Smooth muscle cell (in vitro differentiated cells): ENCODE data around the gene ENOX1. TPM values are rescaled to one million over a fixed set of nuclear protein-coding genes. Genes with fewer than 3 reads are reported as not detected.

Experiments used
- DNase-seq: peaks from one replicate; lab custom pipeline; 2025; ENCODE audit not compliant: unreplicated experiment; lab: John Stamatoyannopoulos, UW
- H2AFZ ChIP-seq: fragments of 200-600 bp; sonication (generic); 2 replicates; pipeline ENCODE4 v1.6.0; 2016; ENCODE audit warnings: antibody characterized with exemption, low read depth, mild to moderate bottlenecking
- H3F3A ChIP-seq: fragments of 200-600 bp; sonication (generic); 2 replicates; pipeline ENCODE4 v1.6.0; 2017; ENCODE audit warnings: antibody characterized with exemption, low read depth
- H3K27ac ChIP-seq: fragments of 200-600 bp; sonication (generic); 2 replicates; pipeline ENCODE4 v1.5.1; 2016; ENCODE audit warnings: low read depth, mild to moderate bottlenecking
- H3K27me3 ChIP-seq: fragments of 200-600 bp; sonication (generic); 2 replicates; pipeline ENCODE4 v1.6.1; 2016; ENCODE audit warnings: low read depth, mild to moderate bottlenecking
- H3K36me3 ChIP-seq: fragments of 200-600 bp; sonication (generic); 2 replicates; pipeline ENCODE4 v1.5.1; 2016; ENCODE audit warnings: low read depth
- H3K4me1 ChIP-seq: fragments of 200-600 bp; sonication (generic); 2 replicates; pipeline ENCODE4 v1.5.1; 2016; ENCODE audit warnings: low read depth
- H3K4me2 ChIP-seq: fragments of 200-600 bp; sonication (generic); 2 replicates; pipeline ENCODE4 v1.6.0; 2016; ENCODE audit warnings: mild to moderate bottlenecking
- H3K4me3 ChIP-seq: fragments of 200-600 bp; sonication (generic); 2 replicates; pipeline ENCODE4 v1.5.1; 2016; ENCODE audit warnings: mild to moderate bottlenecking
- H3K79me2 ChIP-seq: fragments of 200-600 bp; sonication (generic); 2 replicates; pipeline ENCODE4 v1.6.0; 2016; ENCODE audit warnings: low read depth, mild to moderate bottlenecking
- H3K9ac ChIP-seq: fragments of 200-600 bp; sonication (generic); 2 replicates; pipeline ENCODE4 v1.6.0; 2016; ENCODE audit warnings: low read depth
- H3K9me3 ChIP-seq: fragments of 200-600 bp; sonication (generic); replicated peaks from 2 replicates; pipeline ENCODE4 v1.5.1; 2016; ENCODE audit warnings: low read depth
- H4K20me1 ChIP-seq: fragments of 200-600 bp; sonication (generic); 2 replicates; pipeline ENCODE4 v1.6.0; 2016; ENCODE audit warnings: low read depth
- CTCF ChIP-seq: fragments of 200-600 bp; sonication (generic); IDR thresholded peaks from 2 replicates; pipeline ENCODE4 v1.5.1; 2017; ENCODE audit warnings: borderline replicate concordance, mild to moderate bottlenecking, antibody characterized with exemption; ENCODE audit not compliant: insufficient read depth, poor library complexity, severe bottlenecking
- WGBS: methylation state at CpG from one replicate; pipeline ENCODE4 v1.1.7; 2016; ENCODE audit warnings: low lambda C conversion rate; 5-methylcytosine and 5-hydroxymethylcytosine counted together
- polyA plus RNA-seq: library from polyadenylated mRNA; unstranded; fragments of >200 nt; fragmentation: Nextera tagmentation; extraction: Ambion mirVana; gene quantifications from 2 replicates; pipeline ENCODE4 v1.2.1, GENCODE V29; 2016
- total RNA-seq: library from RNA; depleted of rRNA; stranded (reverse); fragments of >200 nt; gene quantifications from 2 replicates; pipeline ENCODE4 v1.2.3, GENCODE V29; 2014

Gene ENOX1
- total and polyA plus RNA-seq, 2 experiments from 2014 or later: 1.9 to 2.6 TPM

DNA sequence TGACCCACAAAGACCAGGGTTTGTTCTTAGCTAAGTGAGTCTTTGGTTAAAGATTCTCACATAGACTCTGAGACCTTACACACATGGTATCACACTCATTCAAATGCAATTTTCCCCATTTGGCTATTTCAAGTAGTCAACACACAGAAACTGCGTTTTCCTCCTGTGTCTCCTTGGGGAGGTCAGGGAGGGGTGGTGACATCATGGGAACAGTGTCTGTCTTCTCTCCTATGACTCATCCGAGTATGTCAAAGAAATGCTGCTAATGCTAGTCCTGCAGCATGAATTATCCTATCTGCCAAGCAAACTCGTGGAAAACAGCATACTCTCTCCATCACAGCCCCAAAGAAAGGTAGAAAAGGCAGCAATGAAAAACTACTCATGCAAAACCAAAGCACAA lies 100.2 kb downstream of the ENOX1 start:
- DNase-seq: peak; percentile 4
- H4K20me1 ChIP-seq: no peaks in the 10 kb centered on the region
- 0% methylated on average over 3 of the region's 3 CpGs for WGBS
- H3K27ac ChIP-seq: peak overlapping the region; percentile 85
- TF ChIP-seq CTCF: no peak
- H3K9me3 ChIP-seq: no peaks in the 10 kb centered on the region
- H3F3A ChIP-seq: no peaks in the 10 kb centered on the region
- no peaks in the 10 kb centered on the region for H3K4me1 ChIP-seq
- H3K79me2 ChIP-seq: no peaks in the 10 kb centered on the region
- no peak overlapping the region for H2AFZ ChIP-seq
- no peak overlapping the region for H3K4me3 ChIP-seq
- no peaks in the 10 kb centered on the region for H3K36me3 ChIP-seq
- H3K4me2 ChIP-seq: peak overlapping the region; percentile 63
- peak overlapping the region; percentile 28 for H3K9ac ChIP-seq
- no peaks in the 10 kb centered on the region for H3K27me3 ChIP-seq

- Histone ChIP-seq H3K4me2 (no peak overlapping the region), H3F3A (no peaks in the 10 kb centered on the region), H4K20me1 (no peaks in the 10 kb centered on the region), H3K4me3 (no peak overlapping the region), H3K27ac (peak overlapping the region; percentile 85), H3K4me1 (no peaks in the 10 kb centered on the region), H3K79me2 (no peaks in the 10 kb centered on the region), H3K36me3 (no peaks in the 10 kb centered on the region), H3K9me3 (no peaks in the 10 kb centered on the region), H2AFZ (no peak overlapping the region), H3K27me3 (no peaks in the 10 kb centered on the region), H3K9ac (no peak overlapping the region)
- 91% methylated on average over 9 of the region's 9 CpGs for WGBS
- TF ChIP-seq CTCF: no peak
- no peak for DNase-seq
These were observed 101.6 kb downstream of the ENOX1 start for GRCh38 chr13:43684963-43685725.

- no peaks in the 10 kb centered on the region for H3F3A ChIP-seq
These were observed 104.1 kb downstream of the ENOX1 start for GRCh38 chr13:43682701-43683100.

More at GRCh38 chr13:43682701-43683100, 104.1 kb downstream of the ENOX1 start:
- no peak overlapping the region for H3K4me2 ChIP-seq
- no peaks in the 10 kb centered on the region for H3K79me2 ChIP-seq
- H3K27me3 ChIP-seq: no peaks in the 10 kb centered on the region
- DNase-seq: no peak
- no peaks in the 10 kb centered on the region for H3K36me3 ChIP-seq
- H3K27ac ChIP-seq: no peak overlapping the region
- no peak overlapping the region for H3K4me3 ChIP-seq
- no peak overlapping the region for H2AFZ ChIP-seq
- no peak overlapping the region for H3K9ac ChIP-seq
- no peak for TF ChIP-seq CTCF
- WGBS: 87% methylated on average over 2 of the region's 2 CpGs
- H3K9me3 ChIP-seq: no peaks in the 10 kb centered on the region
- no peaks in the 10 kb centered on the region for H3K4me1 ChIP-seq
- no peaks in the 10 kb centered on the region for H4K20me1 ChIP-seq
